Trophoblast cell (in vitro differentiated cells and primary cell): Measurements from ENCODE around the gene PTPN1.

Source experiments
- DNase-seq, 2 donors: peaks; one replicate each; pipeline ENCODE4 v3.0.0-alpha.2; 2016
- H2AFZ ChIP-seq: 2 replicates; pipeline ENCODE4 v1.6.1; 2013; ENCODE audit warnings: low read length, moderate library complexity, mild to moderate bottlenecking; ENCODE audit not compliant: insufficient read depth, poor library complexity
- H2AK5ac ChIP-seq: 2 replicates; pipeline ENCODE4 v1.6.1; 2013; ENCODE audit warnings: mild to moderate bottlenecking, low read length
- H2BK120ac ChIP-seq: 2 replicates; pipeline ENCODE4 v1.6.1; 2013; ENCODE audit warnings: low read length, mild to moderate bottlenecking, moderate library complexity; ENCODE audit not compliant: insufficient read depth, poor library complexity
- H2BK12ac ChIP-seq: 2 replicates; pipeline ENCODE4 v1.6.1; 2013; ENCODE audit warnings: mild to moderate bottlenecking, low read length, moderate library complexity
- H2BK5ac ChIP-seq: 2 replicates; pipeline ENCODE4 v1.6.1; 2013; ENCODE audit warnings: low read length, low read depth, moderate library complexity, mild to moderate bottlenecking; ENCODE audit not compliant: poor library complexity
- H3K14ac ChIP-seq: 2 replicates; pipeline ENCODE4 v1.6.1; 2013; ENCODE audit warnings: mild to moderate bottlenecking, low read length
- H3K18ac ChIP-seq: 2 replicates; pipeline ENCODE4 v1.6.1; 2013; ENCODE audit warnings: mild to moderate bottlenecking, low read length
- H3K23ac ChIP-seq: 2 replicates; pipeline ENCODE4 v1.6.1; 2013; ENCODE audit warnings: low read length
- H3K27ac ChIP-seq: 2 replicates; pipeline ENCODE4 v1.5.1; 2013; ENCODE audit warnings: low read depth, mild to moderate bottlenecking, inconsistent platforms, low read length, moderate library complexity
- H3K27me3 ChIP-seq: 2 replicates; pipeline ENCODE4 v1.6.1; 2013; ENCODE audit warnings: inconsistent platforms, mild to moderate bottlenecking, low read length, moderate library complexity; ENCODE audit not compliant: insufficient read depth
- H3K36me3 ChIP-seq, 2 experiments: 1 replicate in 1 of 2; 2 replicates in 1 of 2; pipeline ENCODE4 v1.6.1; 2013; ENCODE audit warnings: low read length in 2 of 2, mild to moderate bottlenecking in 2 of 2, moderate library complexity in 1 of 2; ENCODE audit not compliant: insufficient read depth in 2 of 2, control insufficient read depth in 1 of 2
- H3K4ac ChIP-seq: 2 replicates; pipeline ENCODE4 v1.6.1; 2013; ENCODE audit warnings: low read depth, mild to moderate bottlenecking, low read length, moderate library complexity
- H3K4me1 ChIP-seq, 2 experiments: 1 replicate in 1 of 2; 2 replicates in 1 of 2; pipeline ENCODE4 v1.6.1; 2013; ENCODE audit warnings: low read length in 2 of 2, mild to moderate bottlenecking in 2 of 2, moderate library complexity in 1 of 2; ENCODE audit not compliant: insufficient read depth in 2 of 2, control insufficient read depth in 1 of 2
- H3K4me2 ChIP-seq: 2 replicates; pipeline ENCODE4 v1.6.1; 2013; ENCODE audit warnings: inconsistent platforms, mild to moderate bottlenecking, low read length, moderate library complexity
- H3K4me3 ChIP-seq: 2 replicates; pipeline ENCODE4 v1.5.1; 2013; ENCODE audit warnings: mild to moderate bottlenecking, low read depth, low read length, inconsistent platforms
- H3K79me1 ChIP-seq: one replicate; pipeline ENCODE4 v1.6.1; 2013; ENCODE audit warnings: low read length
- H3K79me2 ChIP-seq: 2 replicates; pipeline ENCODE4 v1.6.1; 2013; ENCODE audit warnings: low read length, mild to moderate bottlenecking; ENCODE audit not compliant: control insufficient read depth, insufficient read depth, poor library complexity
- H3K9ac ChIP-seq: 2 replicates; pipeline ENCODE4 v1.6.1; 2013; ENCODE audit warnings: mild to moderate bottlenecking, low read length
- H3K9me3 ChIP-seq: 2 replicates; pipeline ENCODE4 v1.6.1; 2013; ENCODE audit warnings: low read depth, mild to moderate bottlenecking, control low read depth, inconsistent platforms, low read length; ENCODE audit not compliant: insufficient read depth
- H4K12ac ChIP-seq: 2 replicates; pipeline ENCODE4 v1.6.1; 2013; ENCODE audit warnings: low read depth, mild to moderate bottlenecking, low read length, moderate library complexity
- H4K8ac ChIP-seq: 2 replicates; pipeline ENCODE4 v1.6.1; 2013; ENCODE audit warnings: low read depth, mild to moderate bottlenecking, low read length, moderate library complexity
- H4K91ac ChIP-seq: one replicate; pipeline ENCODE4 v1.6.1; 2013; ENCODE audit warnings: low read depth, mild to moderate bottlenecking, low read length, moderate library complexity
- WGBS: extraction: QIAGEN DNeasy Blood & Tissue Kit; methylation state at CpG from one replicate; pipeline ENCODE4 v1.1.7; 2013; ENCODE audit warnings: missing lambda C conversion rate; ENCODE audit not compliant: insufficient read length, insufficient coverage; ENCODE audit errors: extremely low coverage; 5-methylcytosine and 5-hydroxymethylcytosine counted together

The PTPN1 gene

DNA sequence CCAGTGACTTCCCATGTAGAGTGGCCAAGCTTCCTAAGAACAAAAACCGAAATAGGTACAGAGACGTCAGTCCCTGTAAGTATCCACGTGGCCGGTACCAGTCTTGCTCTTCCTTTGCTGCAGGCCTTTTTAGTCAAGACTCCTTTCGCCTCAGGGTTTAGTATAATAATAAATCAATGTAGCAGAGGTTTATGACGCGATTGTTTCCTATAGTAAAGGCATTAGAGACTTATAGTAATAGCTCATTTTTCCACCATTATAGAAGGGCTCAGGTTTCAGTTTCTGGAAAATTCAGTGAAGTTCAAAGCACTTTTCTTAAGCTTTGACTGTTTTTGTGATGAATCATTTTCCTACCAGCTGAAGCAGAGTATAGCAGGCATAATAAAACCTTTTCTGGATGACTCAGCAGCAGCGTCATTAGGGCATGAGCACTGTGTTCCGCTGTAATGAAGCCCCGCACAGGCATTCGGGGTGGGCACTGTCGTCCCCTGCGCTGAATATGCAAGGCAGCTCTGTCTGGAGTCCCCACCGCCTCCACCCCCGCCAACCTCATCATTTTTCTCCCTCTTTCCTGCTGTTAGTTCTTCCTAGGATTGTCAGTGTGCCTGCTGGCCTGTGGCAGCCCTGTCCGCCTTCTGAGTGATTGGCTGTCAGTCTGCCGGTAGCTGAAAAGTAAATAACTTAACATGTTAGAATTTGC, 51.3 kb downstream of the PTPN1 start:
- H3K36me3 ChIP-seq = peaks cover 10 to 18% of the 10 kb centered on the region in 2 experiments
- no peak overlapping the region for H3K4me2 ChIP-seq
- no peak overlapping the region for H4K8ac ChIP-seq
- no peaks in the 10 kb centered on the region for H3K27me3 ChIP-seq
- peaks cover 2% of the 10 kb centered on the region for H3K79me2 ChIP-seq
- H3K4me3 ChIP-seq = no peak overlapping the region
- peak overlapping the region; percentile 80 for H3K27ac ChIP-seq
- H2BK12ac ChIP-seq = no peak overlapping the region
- H4K12ac ChIP-seq = no peak overlapping the region
- H3K4me1 ChIP-seq = peaks cover 14 to 21% of the 10 kb centered on the region in 2 experiments
- no peak overlapping the region for H3K18ac ChIP-seq
- H3K9me3 ChIP-seq = no peaks in the 10 kb centered on the region
- no peak overlapping the region for H3K9ac ChIP-seq
- H3K23ac ChIP-seq = no peak overlapping the region
- no peak overlapping the region for H2BK120ac ChIP-seq
- no peak overlapping the region for H2AK5ac ChIP-seq
- H2AFZ ChIP-seq = no peak overlapping the region
- DNase-seq = peak; percentile 64 to 88
- H3K4ac ChIP-seq = no peak overlapping the region
- no peak overlapping the region for H4K91ac ChIP-seq
- no peak overlapping the region for H2BK5ac ChIP-seq
- H3K79me1 ChIP-seq = peaks cover 7% of the 10 kb centered on the region
- no CpG with 5 or more reads among the region's 17 CpGs for WGBS
- H3K14ac ChIP-seq = no peak overlapping the region

DNA sequence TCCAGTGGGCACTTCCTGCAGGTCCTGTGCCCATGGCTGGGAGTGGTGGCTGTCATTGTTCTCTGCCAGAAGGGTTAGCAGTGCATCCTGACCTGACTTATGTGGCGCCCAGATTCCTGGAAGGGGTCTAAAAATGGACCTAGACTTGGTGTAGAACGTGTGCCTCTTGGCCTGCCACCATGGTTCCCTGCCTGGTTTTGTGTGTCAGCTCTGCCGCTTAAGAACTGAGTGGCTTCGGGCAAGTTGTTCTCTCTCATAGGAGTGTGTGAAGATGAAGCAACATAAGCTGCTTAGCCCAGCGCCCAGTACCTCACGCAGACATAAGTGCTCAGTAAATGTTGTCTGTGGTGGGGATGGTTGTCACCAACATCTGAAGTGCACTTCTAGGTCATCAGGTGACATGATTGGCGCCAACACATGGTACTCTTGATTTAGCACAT, 52.1 kb downstream of the PTPN1 start:
- peaks cover 2% of the 10 kb centered on the region for H3K79me2 ChIP-seq
- peak overlapping the region; percentile 15 for H2BK12ac ChIP-seq
- no peak overlapping the region for H2BK120ac ChIP-seq
- no peak overlapping the region for H4K8ac ChIP-seq
- WGBS = no CpG with 5 or more reads among the region's 7 CpGs
- H3K9me3 ChIP-seq = no peaks in the 10 kb centered on the region
- peak overlapping the region; percentile 19 for H3K18ac ChIP-seq
- peak overlapping the region; percentile 19 for H3K27ac ChIP-seq
- no peak overlapping the region for H4K12ac ChIP-seq
- peaks cover 14 to 21% of the 10 kb centered on the region in 2 experiments for H3K4me1 ChIP-seq
- H3K36me3 ChIP-seq = peaks cover 10 to 20% of the 10 kb centered on the region in 2 experiments
- no peak overlapping the region for H4K91ac ChIP-seq
- peak overlapping the region; percentile 12 for H3K14ac ChIP-seq
- H3K4me3 ChIP-seq = no peak overlapping the region
- H3K79me1 ChIP-seq = peaks cover 7% of the 10 kb centered on the region
- no peak overlapping the region for H3K4ac ChIP-seq
- H2AK5ac ChIP-seq = no peak overlapping the region
- H2AFZ ChIP-seq = no peak overlapping the region
- no peak overlapping the region for H3K23ac ChIP-seq
- no peak overlapping the region for H3K4me2 ChIP-seq
- no peak overlapping the region for H2BK5ac ChIP-seq
- no peak overlapping the region for H3K9ac ChIP-seq
- no peaks in the 10 kb centered on the region for H3K27me3 ChIP-seq
- no peak for DNase-seq

DNA sequence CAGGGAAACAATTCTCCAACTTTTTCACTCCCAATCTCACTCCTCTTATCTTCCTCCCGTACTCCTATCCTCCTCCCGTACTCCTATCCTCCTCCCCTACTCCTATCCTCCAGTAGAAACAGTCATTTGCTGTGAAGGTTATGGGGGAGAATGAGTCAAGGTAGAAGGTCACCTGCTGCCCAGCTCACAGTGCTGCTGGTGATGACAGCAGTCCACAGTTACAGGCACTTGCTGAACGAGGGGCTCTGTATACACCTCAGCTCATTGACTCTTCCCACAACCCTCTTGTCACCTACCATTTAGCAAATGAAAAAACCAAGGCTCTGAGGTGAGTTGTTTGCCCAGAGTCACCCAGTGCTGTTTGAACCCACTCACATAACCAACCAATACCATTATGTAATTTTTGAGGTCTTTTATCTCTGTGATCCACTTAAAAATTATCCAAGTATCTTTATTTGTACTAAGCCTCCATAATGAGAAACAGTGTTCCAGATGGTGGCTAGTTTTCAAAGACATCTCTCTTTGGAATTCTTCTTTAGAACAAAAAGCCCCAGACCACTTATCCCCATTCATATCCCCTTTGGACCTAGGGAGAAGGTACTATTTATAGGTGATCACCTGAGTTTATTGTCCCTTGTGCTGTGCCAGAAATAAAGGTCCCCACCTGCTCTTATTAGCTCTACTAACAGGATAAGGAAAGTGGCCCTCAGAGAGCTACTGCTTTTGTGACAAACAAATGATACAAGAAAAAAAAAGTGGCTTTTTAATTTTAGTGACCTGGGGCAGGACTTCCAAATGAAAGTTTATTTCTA, 53.2 kb downstream of the PTPN1 start:
- no peak for DNase-seq
- no peak overlapping the region for H3K4me2 ChIP-seq
- 100% methylated on average over 2 of the region's 3 CpGs for WGBS

DNA sequence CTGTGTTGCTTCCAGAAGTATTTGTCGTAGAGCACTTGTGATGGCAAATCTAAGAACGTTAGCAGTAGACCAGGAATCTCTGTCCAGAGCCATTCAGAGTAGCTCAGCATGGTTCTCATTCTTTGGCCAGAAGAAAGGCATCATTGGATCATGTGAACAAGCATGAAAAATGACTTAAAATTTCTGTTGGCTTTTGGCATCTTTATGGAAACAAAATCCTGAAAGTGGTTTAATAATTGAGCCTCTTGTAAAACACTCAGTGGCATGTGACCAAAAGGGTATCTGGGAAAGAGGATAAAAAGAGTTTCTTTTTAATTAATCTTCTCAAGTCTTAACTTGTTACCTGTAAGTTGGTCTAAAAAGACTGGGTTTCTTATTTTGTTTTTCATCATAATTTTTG, 55.2 kb downstream of the PTPN1 start:
- Histone ChIP-seq H2AFZ (no peak overlapping the region), H3K4me3 (no peak overlapping the region), H3K18ac (no peak overlapping the region), H3K79me2 (peaks cover 2% of the 10 kb centered on the region), H3K4me2 (no peak overlapping the region), H2BK120ac (no peak overlapping the region), H4K12ac (no peak overlapping the region), H2BK5ac (no peak overlapping the region), H3K23ac (no peak overlapping the region), H4K8ac (no peak overlapping the region), H2AK5ac (no peak overlapping the region), H3K14ac (no peak overlapping the region), H3K4ac (no peak overlapping the region), H3K79me1 (peaks cover 9% of the 10 kb centered on the region), H2BK12ac (no peak overlapping the region), H3K27ac (no peak overlapping the region), H4K91ac (no peak overlapping the region), H3K27me3 (no peaks in the 10 kb centered on the region), H3K9me3 (no peaks in the 10 kb centered on the region), H3K9ac (no peak overlapping the region), H3K4me1 (peaks cover 13 to 19% of the 10 kb centered on the region in 2 experiments), H3K36me3 (peaks cover 21 to 34% of the 10 kb centered on the region in 2 experiments)
- no CpG with 5 or more reads among the region's 2 CpGs for WGBS
- DNase-seq = no peak

More for the DNA sequence above, 53.2 kb downstream of the PTPN1 start:
- H3K18ac ChIP-seq = no peak overlapping the region
- no peak overlapping the region for H2AFZ ChIP-seq
- H2AK5ac ChIP-seq = no peak overlapping the region
- no peak overlapping the region for H2BK5ac ChIP-seq
- H2BK12ac ChIP-seq = no peak overlapping the region
- no peak overlapping the region for H4K12ac ChIP-seq
- no peak overlapping the region for H4K91ac ChIP-seq
- peaks cover 7% of the 10 kb centered on the region for H3K79me1 ChIP-seq
- H3K36me3 ChIP-seq = peaks cover 13 to 26% of the 10 kb centered on the region in 2 experiments
- H3K27ac ChIP-seq = no peak overlapping the region
- H3K4ac ChIP-seq = no peak overlapping the region
- peaks cover 2% of the 10 kb centered on the region for H3K79me2 ChIP-seq
- no peak overlapping the region for H4K8ac ChIP-seq
- H3K27me3 ChIP-seq = no peaks in the 10 kb centered on the region
- H3K9ac ChIP-seq = no peak overlapping the region
- no peak overlapping the region for H3K14ac ChIP-seq
- no peak overlapping the region for H3K4me3 ChIP-seq
- H3K9me3 ChIP-seq = no peaks in the 10 kb centered on the region
- H2BK120ac ChIP-seq = no peak overlapping the region
- peaks cover 14 to 21% of the 10 kb centered on the region in 2 experiments for H3K4me1 ChIP-seq
- no peak overlapping the region for H3K23ac ChIP-seq
